ENCODE measurements around the gene MAPK7. TPM values are rescaled to one million over a fixed set of nuclear protein-coding genes. Genes with fewer than 3 reads are reported as not detected.

Gene MAPK7
- 29.1 TPM for total RNA-seq

DNA sequence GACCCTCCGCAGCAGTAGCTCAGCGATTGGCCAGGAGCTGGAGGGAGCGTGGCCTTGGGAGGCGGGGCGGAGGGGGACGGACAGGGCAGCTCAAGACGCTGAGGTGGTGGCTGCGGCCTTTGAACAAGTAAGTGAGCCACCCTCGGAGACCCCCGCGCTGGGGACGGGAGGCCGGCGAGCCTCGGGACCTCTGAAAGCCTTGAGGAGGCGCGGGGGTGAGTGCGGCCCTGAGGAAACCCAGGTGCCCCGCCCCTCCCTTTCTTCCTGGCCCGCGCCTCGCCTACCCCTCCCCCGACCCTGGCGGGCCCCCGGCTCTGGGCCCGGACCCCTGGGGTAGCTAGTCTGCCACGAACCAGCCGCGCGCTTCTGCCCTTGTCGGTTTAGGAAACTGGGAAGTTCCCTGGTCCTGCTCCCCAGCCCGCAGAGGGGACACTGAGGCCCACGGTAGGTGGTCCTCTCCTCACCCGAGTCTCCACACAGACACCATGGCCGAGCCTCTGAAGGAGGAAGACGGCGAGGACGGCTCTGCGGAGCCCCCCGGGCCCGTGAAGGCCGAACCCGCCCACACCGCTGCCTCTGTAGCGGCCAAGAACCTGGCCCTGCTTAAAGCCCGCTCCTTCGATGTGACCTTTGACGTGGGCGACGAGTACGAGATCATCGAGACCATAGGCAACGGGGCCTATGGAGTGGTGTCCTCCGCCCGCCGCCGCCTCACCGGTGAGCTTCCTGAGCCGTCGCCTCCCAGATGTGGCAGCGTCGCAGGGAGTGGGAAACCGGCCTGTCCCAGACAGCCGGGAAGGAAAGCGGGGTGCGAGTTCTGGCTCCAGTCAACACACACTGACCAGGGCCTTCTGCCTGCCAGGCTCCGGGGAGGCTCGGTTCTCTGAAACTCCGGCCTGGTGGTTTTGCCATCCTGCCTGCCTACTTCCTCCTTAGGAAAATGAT, at the start of gene MAPK7:
TSS of gene MAPK7 (plus strand) at position 83 of the 945 bp plus-strand sequence. CDS start at position 486, 403 bp downstream.

DNA sequence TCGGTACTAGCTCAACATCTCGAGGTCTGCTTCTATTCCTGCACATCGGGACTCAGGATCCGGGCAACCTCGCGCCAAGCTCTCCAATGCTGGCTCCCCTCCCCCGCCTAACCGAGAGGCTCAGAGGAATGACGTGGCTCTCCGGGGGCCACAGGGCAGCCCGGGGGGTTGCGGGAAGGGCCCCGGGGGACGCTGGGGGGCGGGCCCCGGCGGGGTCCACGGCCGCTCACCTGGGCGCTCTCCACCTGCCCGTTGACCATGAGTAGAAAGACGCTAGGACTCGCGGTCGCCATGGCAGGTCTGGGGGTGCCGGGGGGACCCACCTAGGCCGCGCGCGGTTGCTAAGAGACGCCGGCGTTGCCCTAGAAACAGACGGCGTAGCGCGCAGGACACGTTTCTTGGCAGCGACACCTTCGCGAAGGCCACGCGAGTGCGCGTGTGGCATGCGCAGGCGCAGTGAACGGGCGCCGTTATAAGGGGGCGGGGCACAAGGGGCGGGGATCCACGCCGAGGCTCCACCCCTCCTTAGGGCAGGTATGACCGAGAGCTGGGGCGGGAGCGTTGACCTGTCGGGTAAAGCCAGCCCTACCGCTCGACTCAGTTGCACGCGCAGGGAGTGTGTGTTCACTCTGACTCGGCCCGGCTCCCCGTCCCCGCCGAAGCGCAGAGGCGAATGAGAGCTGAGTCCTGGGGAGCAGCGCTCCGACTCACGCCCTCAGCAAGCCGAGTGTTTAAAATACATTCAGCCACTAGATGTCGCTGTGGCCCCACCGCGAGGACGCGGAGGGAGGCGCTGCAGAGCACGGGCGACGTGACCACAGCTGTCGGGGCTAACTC, 15.8 kb upstream of the MAPK7 start, which contains the start of gene B9D1:
TSS of gene B9D1 (minus strand) at position 447 of the 837 bp plus-strand sequence. CDS start at position 293, 154 bp downstream.

DNA sequence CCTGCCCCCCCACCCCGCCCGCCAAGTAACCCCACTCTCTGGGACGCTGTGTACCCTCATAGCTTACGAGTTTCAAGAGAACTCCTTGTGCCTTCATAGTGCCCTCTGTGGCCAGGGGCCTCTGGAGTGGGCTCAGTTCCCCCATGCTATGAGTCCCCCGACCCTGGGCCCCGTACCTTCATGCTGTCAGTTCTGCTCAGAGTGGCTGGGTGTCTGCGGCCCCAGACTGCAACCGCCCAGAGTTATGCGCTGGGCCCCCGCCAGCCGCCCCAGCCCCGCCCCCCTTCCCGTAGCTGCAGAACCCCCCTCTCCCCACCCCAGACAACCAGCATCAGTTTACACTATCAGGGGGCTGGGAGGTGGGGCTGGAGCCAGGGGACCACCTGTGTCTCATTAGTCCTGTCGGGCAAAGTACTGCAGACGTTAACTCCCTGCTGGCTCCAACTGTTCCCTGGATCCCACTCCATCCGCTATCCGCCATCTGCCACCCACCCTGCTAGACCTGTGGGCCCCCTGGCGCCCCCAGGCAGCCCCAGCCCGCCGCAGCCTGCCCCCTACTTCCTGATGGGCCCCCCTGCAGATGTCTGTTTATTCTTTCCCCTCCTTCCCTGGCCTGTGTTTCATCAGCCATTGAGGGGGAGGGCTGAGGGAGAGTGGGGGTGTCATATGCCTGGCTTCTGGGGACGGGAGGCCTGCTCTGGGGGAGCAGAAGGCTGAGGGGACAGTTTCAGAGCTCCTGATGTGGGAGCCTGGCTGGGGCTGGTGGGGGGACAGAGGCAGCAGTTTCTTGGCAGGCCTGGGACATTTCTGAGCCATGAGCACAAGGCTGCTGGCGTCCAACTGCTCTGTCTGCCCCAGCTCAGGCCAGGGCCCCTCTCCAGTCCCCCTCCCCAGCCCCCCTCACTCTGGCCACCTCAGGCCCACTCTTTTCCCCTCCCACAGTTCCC, 8.9 kb downstream of the MAPK7 start, which contains the start of gene MFAP4:
TSS of gene MFAP4 (minus strand) at position 217 of the 947 bp plus-strand sequence. CDS start at position 182, 35 bp downstream.

DNA sequence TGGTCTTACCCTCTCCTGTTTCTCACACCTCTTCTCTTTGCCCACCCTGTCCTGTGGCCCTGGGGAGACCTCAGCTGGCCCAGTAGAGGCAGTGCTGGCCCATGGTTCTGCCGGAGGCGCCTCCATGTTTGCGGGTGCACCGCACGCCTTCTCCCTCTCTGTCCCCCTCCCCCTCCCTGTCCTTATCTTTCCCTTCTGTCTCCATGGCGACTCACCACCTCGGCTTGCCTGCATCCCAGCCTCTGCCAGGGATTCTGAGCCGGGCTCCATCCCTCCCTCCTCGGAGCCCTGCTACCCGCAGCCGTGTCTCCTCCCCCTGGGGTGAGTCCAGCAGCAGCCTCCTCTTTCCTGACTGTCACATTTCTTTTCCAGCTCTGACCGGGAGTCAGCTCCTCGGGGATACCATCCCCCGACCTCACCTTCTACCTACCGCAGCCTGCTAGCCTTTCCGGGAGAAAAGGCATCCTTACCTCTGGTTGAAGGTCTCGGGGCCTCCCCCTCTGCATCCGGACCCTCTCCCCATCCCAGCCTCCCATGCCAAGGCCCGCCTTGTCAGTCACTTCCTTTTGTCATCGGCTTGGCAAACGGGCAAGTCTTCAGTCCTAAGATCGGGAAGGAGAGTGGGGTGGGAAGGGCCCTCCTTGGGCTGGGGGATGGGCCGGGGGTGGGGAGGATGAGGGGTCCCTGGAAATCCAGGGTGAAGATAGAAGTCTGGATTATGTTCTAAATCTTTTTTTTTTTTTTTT, 32.8 kb downstream of the MAPK7 start, which contains the start of gene RNF112:
TSS of gene RNF112 (plus strand) at position 358 of the 746 bp plus-strand sequence. CDS start at position 535, 177 bp downstream.

Other genes with a start within 250 kb of the MAPK7 start
- 58.2 TPM for gene EPN2, start 141.1 kb upstream of the MAPK7 start, total RNA-seq
- 28.5 TPM for gene B9D1, start 15.8 kb upstream of the MAPK7 start, total RNA-seq
- gene MFAP4, start 8.7 kb downstream of the MAPK7 start, total RNA-seq: 84.2 TPM
- 5.4 TPM for gene RNF112, start 32.7 kb downstream of the MAPK7 start, total RNA-seq
- gene SLC47A1, start 155.4 kb downstream of the MAPK7 start, total RNA-seq: 8.7 TPM